HG03378 (cell line): Measurements from ENCODE around the gene KIF17.

Source experiments
- ATAC-seq: cut with Tn5 transposase; IDR thresholded peaks from one replicate; pipeline ENCODE4 v1.9.1; 2021; ENCODE audit warnings: mild to moderate bottlenecking, moderate library complexity; ENCODE audit not compliant: unreplicated experiment

The KIF17 gene

GRCh38 chr1:20711285-20712214 lies 6.3 kb downstream of the KIF17 start:
- ATAC-seq: no peak

GRCh38 chr1:20710469-20711284 lies 7.1 kb downstream of the KIF17 start:
- ATAC-seq: no peak

- ATAC-seq: no peak
Measured at GRCh38 chr1:20709868-20710267, 7.9 kb downstream of the KIF17 start.

DNA sequence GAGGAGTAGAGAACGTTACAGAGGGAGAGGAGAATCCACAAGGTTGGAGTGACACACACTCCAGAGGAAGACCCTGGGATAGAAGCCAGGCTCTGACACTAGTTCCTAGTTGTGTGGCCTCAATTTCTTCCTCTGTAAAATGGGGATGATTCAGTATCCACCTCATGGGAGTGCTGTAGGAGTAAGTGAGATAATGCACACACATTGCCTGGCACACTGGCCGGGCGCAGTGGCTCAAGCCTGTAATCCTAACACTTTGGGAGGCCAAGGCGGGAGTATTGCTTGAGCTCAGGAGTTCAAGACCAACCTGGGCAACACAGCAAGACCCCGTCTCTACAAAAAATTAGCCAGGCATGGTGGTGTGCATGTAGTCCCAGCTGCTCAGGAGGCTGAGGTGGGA lies 8.9 kb downstream of the KIF17 start:
- ATAC-seq: no peak

DNA sequence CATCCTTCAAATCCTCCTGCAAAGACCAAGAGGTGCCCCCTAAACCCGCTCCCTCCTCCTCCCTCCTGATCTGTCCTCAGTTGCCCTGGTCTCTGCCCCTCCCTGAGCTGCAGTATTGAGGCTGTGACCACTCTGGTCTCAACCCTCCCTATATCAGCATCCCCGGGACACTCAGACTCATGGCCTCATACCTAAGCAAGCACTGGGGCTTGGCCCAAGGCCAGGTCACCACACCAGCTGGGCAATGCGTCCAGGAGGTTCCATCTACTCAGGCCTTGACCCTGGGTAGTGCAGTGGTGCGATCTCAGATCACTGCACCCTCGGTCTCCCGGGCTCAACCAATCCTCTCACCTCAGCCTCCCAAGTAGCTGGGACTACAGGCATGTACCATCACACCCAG lies 9.8 kb downstream of the KIF17 start:
- no peak for ATAC-seq

- no peak for ATAC-seq
Measured at GRCh38 chr1:20706841-20707240, 11.0 kb downstream of the KIF17 start.

DNA sequence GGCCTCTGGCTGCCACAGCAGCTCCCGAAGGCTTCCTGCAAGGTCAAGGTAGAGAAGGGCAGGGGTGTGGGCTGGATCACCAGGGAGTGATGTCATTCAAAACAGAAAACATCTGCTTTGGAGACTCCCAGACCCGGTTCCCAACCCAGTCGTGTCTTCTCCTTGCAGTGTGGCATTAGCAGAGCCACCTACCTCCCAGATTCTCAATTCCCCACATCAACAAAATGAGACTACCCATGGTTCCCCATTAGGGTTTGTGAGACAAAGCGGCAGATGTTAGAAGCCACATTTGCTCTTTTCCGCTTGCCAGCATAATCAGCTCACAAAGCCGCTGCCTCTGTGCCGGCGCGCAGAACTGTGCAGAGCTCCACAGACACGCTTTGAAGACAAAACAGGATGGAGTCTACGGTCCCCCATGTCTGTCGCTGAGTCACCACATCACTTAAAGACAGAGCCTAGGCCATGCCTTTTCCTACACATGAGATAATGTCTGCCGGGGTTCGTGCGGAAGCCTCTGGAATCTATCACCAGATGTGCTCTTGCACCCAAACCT lies 12.5 kb downstream of the KIF17 start:
- no peak for ATAC-seq

DNA sequence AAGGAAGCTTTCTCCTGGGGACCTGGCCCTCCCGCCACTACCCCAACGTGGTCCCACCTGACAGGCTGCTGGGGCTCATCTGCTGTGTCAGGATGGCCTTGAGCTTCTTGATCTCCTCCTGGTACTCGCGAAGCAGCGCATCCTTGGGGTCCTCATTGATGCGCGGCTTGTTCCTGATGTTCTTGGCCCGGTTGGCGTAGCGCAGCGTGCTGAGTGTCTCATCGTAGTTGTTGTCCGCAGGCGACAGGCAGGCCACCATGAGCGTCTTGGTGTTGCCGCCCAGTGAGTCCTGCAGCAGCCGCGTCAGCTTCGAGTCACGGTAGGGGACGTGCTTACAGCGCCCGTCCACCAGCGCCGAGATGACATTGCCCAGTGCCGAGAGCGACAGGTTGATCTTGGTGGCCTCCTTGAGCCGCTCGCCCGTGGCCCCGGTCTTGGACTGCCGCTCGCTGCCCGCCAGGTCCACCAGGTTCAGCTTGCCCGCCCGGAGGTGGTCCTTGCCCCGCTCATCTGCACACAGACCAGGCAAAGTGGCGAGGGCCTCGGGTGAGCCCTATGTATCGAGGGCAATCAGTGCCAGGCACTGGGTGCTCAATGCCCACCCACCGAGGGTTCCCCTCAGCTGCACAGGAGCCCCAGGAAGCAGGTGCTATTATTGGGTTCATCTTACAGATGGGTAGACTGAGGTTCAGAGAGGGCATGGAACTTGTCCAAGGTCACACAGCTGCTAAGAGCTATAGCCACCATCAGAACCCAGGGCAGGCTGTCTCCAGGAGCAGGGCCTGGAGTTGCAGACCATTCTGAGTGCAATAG lies 13.2 kb downstream of the KIF17 start:
- no peak for ATAC-seq

- no peak for ATAC-seq
Measured at GRCh38 chr1:20703124-20703756, 14.6 kb downstream of the KIF17 start.

DNA sequence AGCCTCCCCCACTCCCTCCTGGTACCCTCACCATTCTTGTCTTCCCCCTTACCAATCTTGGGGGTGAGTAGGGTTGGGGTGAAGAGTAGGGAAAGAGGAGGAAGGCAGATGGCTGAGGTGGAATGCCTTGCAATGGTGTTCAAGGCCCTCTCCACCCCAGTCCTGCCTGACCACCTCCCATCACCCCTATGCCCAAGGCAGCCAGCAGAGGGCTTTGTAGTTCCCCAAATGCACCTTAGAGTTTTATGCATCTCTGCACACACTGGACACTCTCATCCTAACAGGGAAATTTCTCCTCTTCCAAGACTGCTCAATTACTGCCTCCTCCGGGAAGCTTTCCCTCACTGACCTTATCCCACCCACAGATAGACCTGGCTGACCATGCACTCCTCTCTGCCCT lies 15.4 kb downstream of the KIF17 start:
- no peak for ATAC-seq

DNA sequence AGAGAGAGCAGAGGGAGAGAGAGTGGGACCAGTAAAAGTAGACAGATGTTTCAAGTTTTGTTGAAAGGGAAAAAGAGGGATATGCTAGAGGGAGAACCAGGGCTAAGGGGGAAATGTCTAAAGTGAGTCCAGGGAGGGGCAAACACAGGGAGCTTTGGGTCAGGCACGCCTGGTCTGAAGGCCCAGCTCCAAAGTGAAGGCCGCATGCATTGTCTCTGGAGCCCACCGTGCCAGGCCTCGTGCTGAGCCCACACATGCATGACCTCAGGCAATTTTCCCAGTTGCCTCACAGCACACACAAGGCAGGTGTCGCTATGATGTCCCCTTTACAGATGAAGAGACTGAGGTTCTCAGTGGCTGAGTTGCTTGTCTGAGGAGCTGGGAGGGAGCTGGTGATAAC lies 16.0 kb downstream of the KIF17 start:
- no peak for ATAC-seq

DNA sequence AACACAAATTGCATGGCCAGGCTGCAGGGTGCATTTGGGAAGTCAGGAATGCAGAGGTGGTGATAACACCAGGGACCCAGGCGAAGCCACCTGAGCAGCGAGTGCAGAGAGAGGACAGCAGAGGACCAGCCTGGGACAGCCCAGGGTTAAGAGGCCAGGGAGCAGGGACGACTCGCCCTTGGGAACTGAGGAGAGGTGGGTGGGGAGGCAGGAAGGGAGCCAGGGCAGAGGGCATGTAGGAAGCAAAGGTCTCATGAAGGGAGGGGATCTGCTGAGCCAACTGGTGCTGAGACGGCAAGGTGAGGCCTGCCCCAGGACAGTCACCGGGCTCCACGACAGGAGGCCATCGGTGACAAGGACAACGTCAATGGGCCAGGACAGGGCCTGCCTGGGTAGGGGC lies 16.4 kb downstream of the KIF17 start:
- no peak for ATAC-seq

DNA sequence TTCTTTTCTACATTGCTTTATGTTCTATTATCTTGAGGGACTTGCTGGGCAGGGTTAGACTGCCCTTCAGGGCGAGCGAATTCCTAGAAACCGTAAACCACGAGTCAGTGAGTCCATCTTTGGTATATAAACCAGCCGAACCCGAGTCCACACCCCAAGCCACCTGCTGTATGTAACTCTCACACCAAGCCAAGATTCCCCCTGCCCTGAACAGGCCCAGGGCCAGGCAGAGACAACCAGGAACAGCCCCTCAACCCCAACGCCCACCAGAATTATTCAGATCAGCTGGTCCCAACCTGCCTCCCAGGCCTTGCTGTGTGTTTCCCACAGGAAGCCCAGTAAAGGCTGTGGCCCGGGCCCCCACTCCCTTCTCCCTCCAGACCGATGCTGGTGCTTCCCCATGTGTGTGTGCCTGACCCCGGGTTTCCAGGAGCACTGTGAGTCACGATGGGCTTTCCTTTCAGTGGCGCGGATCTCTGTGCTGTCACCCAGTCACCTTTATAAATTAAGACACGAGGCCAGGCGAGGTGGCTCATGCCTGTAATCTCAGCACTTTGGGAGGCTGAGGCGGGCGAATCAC lies 17.1 kb downstream of the KIF17 start:
- no peak for ATAC-seq

DNA sequence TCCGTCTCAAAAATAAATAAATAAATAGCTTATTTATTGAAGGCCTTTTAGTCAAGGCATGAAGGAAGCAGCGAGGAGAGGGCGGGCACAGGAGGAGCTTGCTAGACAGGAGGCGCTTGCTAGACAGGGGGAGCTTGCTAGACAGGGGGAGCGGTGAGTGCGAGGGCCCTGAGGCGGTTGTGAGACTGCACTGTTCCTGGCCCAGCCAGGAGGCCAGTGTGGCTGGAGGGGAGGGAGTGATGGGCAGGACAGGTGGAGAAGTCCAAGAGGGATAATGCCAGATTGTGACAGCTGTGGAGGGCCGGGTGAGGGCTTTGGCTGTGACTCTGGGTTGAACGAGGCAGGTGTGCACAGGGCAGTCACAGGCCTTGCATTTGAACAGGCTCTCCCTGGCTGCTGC lies 18.2 kb downstream of the KIF17 start:
- no peak for ATAC-seq

- ATAC-seq: no peak
Measured at GRCh38 chr1:20698195-20698910, 19.5 kb downstream of the KIF17 start.

GRCh38 chr1:20697563-20697962 lies 20.2 kb downstream of the KIF17 start:
- ATAC-seq: no peak

GRCh38 chr1:20696397-20697333 lies 21.1 kb downstream of the KIF17 start:
- no peak for ATAC-seq

DNA sequence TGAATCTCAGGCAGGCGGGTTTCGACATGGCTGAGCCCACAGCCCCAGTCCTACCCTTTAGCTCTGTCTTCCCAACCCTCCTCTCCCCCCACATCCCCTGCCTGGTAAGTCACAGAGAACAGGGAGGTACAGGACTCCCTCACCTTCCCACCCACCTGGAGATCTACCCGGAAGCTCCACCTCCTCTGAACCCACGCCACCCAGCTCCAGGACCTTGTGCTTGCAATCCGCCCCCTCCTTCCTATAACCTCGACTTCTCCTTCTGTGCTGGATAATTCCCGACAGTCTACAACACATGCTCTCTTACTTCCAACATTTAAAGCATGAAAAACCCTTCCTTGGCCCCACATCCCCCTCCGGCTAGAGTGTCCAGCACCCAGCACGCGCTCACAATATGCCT lies 22.3 kb downstream of the KIF17 start:
- no peak for ATAC-seq
